GM18870 (cell line): ENCODE measurements around the gene OSCAR.

Source experiments
- ATAC-seq: cut with Tn5 transposase; IDR thresholded peaks from one replicate; pipeline ENCODE4 v1.9.1; 2021; ENCODE audit warnings: moderate library complexity; ENCODE audit not compliant: unreplicated experiment

The OSCAR gene

GRCh38 chr19:54100561-54100960, at the start of gene OSCAR:
Gene OSCAR (minus strand): TSS chr19:54100803. CDS start chr19:54100792, 11 bp downstream.
- no peak for ATAC-seq

GRCh38 chr19:54149021-54149812, 48.6 kb upstream of the OSCAR start:
- no peak for ATAC-seq

- no peak for ATAC-seq
These were observed 47.6 kb upstream of the OSCAR start for GRCh38 chr19:54148158-54148557.

GRCh38 chr19:54147676-54148075, 47.1 kb upstream of the OSCAR start:
- ATAC-seq = no peak

- ATAC-seq = no peak
These were observed 45.0 kb upstream of the OSCAR start for GRCh38 chr19:54145541-54146158.

GRCh38 chr19:54142166-54142780, 41.7 kb upstream of the OSCAR start:
- ATAC-seq = no peak

- no peak for ATAC-seq
These were observed 40.8 kb upstream of the OSCAR start for GRCh38 chr19:54141356-54141755.

GRCh38 chr19:54138489-54139256, 38.1 kb upstream of the OSCAR start:
- no peak for ATAC-seq

- ATAC-seq = no peak
These were observed 37.3 kb upstream of the OSCAR start, which contains the start of gene CNOT3 for GRCh38 chr19:54137699-54138488. Gene CNOT3 (plus strand): TSS chr19:54137762. CDS start chr19:54142979, 5,217 bp downstream.

GRCh38 chr19:54136864-54137698, 36.5 kb upstream of the OSCAR start:
- ATAC-seq = peak; percentile 80

GRCh38 chr19:54136086-54136863, 35.7 kb upstream of the OSCAR start:
- ATAC-seq = no peak

- no peak for ATAC-seq
These were observed 33.5 kb upstream of the OSCAR start for GRCh38 chr19:54133957-54134590.

GRCh38 chr19:54133312-54133956, 32.8 kb upstream of the OSCAR start:
- no peak for ATAC-seq

- no peak for ATAC-seq
These were observed 29.0 kb upstream of the OSCAR start for GRCh38 chr19:54129617-54129996.

GRCh38 chr19:54128796-54129616, 28.4 kb upstream of the OSCAR start:
- no peak for ATAC-seq

GRCh38 chr19:54128441-54128725, 27.8 kb upstream of the OSCAR start:
- no peak for ATAC-seq
